ENCODE data around the gene MAN2A2.
"Not testable (repeated sequence)": the region's sequence is repeated elsewhere in the genome, so short reads cannot be mapped to it uniquely, and the experiment has no call there.

DNA sequence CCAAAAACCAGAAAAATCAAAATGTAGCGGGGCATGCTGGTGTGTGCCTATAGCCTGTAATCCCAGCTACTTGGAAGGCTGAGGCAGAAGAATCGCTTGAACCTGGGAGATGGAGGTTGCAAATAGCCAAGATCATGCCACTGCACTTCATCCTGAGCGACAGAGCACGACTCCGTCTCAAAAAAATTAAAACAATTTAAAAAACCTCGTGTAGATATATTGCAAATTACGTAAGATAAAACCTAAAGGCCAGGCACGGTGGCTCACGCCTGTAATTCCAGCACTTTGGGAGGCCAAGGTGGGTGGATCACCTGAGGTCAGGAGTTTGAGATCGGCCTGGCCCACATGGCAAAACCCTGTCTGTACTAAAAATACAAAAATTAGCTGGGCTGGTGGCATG is 23.7 kb downstream of the MAN2A2 start:
- TF ChIP-seq, protein P1, sequence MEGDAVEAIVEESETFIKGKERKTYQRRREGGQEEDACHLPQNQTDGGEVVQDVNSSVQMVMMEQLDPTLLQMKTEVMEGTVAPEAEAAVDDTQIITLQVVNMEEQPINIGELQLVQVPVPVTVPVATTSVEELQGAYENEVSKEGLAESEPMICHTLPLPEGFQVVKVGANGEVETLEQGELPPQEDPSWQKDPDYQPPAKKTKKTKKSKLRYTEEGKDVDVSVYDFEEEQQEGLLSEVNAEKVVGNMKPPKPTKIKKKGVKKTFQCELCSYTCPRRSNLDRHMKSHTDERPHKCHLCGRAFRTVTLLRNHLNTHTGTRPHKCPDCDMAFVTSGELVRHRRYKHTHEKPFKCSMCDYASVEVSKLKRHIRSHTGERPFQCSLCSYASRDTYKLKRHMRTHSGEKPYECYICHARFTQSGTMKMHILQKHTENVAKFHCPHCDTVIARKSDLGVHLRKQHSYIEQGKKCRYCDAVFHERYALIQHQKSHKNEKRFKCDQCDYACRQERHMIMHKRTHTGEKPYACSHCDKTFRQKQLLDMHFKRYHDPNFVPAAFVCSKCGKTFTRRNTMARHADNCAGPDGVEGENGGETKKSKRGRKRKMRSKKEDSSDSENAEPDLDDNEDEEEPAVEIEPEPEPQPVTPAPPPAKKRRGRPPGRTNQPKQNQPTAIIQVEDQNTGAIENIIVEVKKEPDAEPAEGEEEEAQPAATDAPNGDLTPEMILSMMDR (IDR thresholded peaks at IDR 0.05): not testable (repeated sequence)
- TF ChIP-seq POLR2A, POLR2AphosphoS5 (IDR thresholded peaks at IDR 0.05): not testable (repeated sequence)
